HG02973 (cell line): ENCODE data around the gene FCHSD2.
"Not testable (repeated sequence)": the region's sequence is repeated elsewhere in the genome, so short reads cannot be mapped to it uniquely, and the experiment has no call there.

Source experiments
- ATAC-seq: cut with Tn5 transposase; IDR thresholded peaks from one replicate; pipeline ENCODE4 v1.9.1; 2021; ENCODE audit warnings: moderate library complexity; ENCODE audit not compliant: unreplicated experiment

FCHSD2 gene

GRCh38 chr11:72940417-72940816 lies 201.7 kb downstream of the FCHSD2 start:
- no peak for ATAC-seq

GRCh38 chr11:72939031-72939430 lies 203.1 kb downstream of the FCHSD2 start:
- ATAC-seq, result no peak

- ATAC-seq, result no peak
Measured at GRCh38 chr11:72937439-72937838, 204.7 kb downstream of the FCHSD2 start.

- no peak for ATAC-seq
Measured at GRCh38 chr11:72935700-72936099, 206.4 kb downstream of the FCHSD2 start.

- no peak for ATAC-seq
Measured at GRCh38 chr11:72932132-72932570, 210.0 kb downstream of the FCHSD2 start.

GRCh38 chr11:72930008-72930407 lies 212.1 kb downstream of the FCHSD2 start:
- no peak for ATAC-seq

GRCh38 chr11:72929256-72929655 lies 212.9 kb downstream of the FCHSD2 start:
- ATAC-seq, result no peak

- ATAC-seq, result no peak
Measured at GRCh38 chr11:72927380-72927779, 214.7 kb downstream of the FCHSD2 start.

- no peak for ATAC-seq
Measured at GRCh38 chr11:72926076-72926475, 216.0 kb downstream of the FCHSD2 start.

- ATAC-seq, result no peak
Measured at GRCh38 chr11:72925656-72926055, 216.5 kb downstream of the FCHSD2 start.

- no peak for ATAC-seq
Measured at GRCh38 chr11:72924568-72925190, 217.4 kb downstream of the FCHSD2 start.

GRCh38 chr11:72921028-72921716 lies 220.9 kb downstream of the FCHSD2 start:
- no peak for ATAC-seq

- ATAC-seq, result no peak
Measured at GRCh38 chr11:72920001-72920400, 222.1 kb downstream of the FCHSD2 start.

- no peak for ATAC-seq
Measured at GRCh38 chr11:72918851-72919250, 223.3 kb downstream of the FCHSD2 start.

GRCh38 chr11:72912253-72912652 lies 229.9 kb downstream of the FCHSD2 start:
- no peak for ATAC-seq

- not testable (repeated sequence) for ATAC-seq
Measured at GRCh38 chr11:72909558-72910388, 232.3 kb downstream of the FCHSD2 start.

- ATAC-seq, result no peak
Measured at GRCh38 chr11:72908032-72908676, 234.0 kb downstream of the FCHSD2 start.

GRCh38 chr11:72904016-72904415 lies 238.1 kb downstream of the FCHSD2 start:
- ATAC-seq, result no peak

- no peak for ATAC-seq
Measured at GRCh38 chr11:72901374-72901773, 240.7 kb downstream of the FCHSD2 start.

- no peak for ATAC-seq
Measured at GRCh38 chr11:72900013-72900412, 242.1 kb downstream of the FCHSD2 start.

- no peak for ATAC-seq
Measured at GRCh38 chr11:72899238-72899637, 242.9 kb downstream of the FCHSD2 start.
